ENCODE data around the gene SERINC5. TPM values are rescaled to one million over a fixed set of nuclear protein-coding genes. Genes with fewer than 3 reads are reported as not detected.

SERINC5 gene
- total and polyA plus RNA-seq, 2 of the 4 experiments (the other 2 are of a cell fraction), result 5.0 to 8.1 TPM

GRCh38 chr5:80275347-80275746, 19.5 kb upstream of the SERINC5 start:
- Histone ChIP-seq H2AK5ac (ENCODE audit: low read depth, low read length) (no peak overlapping the region), H4K20me1 (ENCODE audit: insufficient read depth, low read length) (no peaks in the 10 kb centered on the region), H3K36me3 (ENCODE audit: control insufficient read depth, insufficient read depth, low read length) (no peaks in the 10 kb centered on the region), H3K56ac (ENCODE audit: extremely low read depth, insufficient read depth, low read length) (no peak overlapping the region), H3K14ac (replicated peaks; ENCODE audit: low read depth, low read length) (no peak overlapping the region), H3K4ac (ENCODE audit: low read depth, low read length) (no peak overlapping the region), H2BK20ac (ENCODE audit: low read depth, low read length) (no peak overlapping the region), H3K4me3 (ENCODE audit: insufficient read depth, low read depth, low read length) (no peak overlapping the region), H3K4me1 (ENCODE audit: control insufficient read depth, insufficient read depth, low read length) (no peaks in the 10 kb centered on the region), H3K9me1 (ENCODE audit: insufficient read depth, low read length) (no peaks in the 10 kb centered on the region), H4K8ac (ENCODE audit: low read depth in 2 of 2, low read length in 2 of 2) (no peak overlapping the region), H4K91ac (ENCODE audit: insufficient read depth, low read depth, low read length) (no peak overlapping the region), H2BK15ac (ENCODE audit: low read depth, low read length) (no peak overlapping the region), H3K4me2 (ENCODE audit: low read depth, low read length) (no peak overlapping the region), H2BK120ac (ENCODE audit: low read depth, low read length) (no peak overlapping the region), H3K9ac (ENCODE audit: low read depth, low read length) (no peak overlapping the region), H3K23ac (ENCODE audit: low read depth, low read length) (no peak overlapping the region), H3K27ac (ENCODE audit: insufficient read depth, low read length) (no peak overlapping the region), H3K79me1 (ENCODE audit: low read depth in 1 of 2, low read length in 2 of 2) (no peaks in the 10 kb centered on the region), H3K9me3 (ENCODE audit: control insufficient read depth, insufficient read depth, low read length) (no peaks in the 10 kb centered on the region), H3K18ac (ENCODE audit: low read depth, low read length) (no peak overlapping the region), H2AK9ac (replicated peaks; ENCODE audit: low read depth, low read length, poor library complexity) (no peak overlapping the region), H4K5ac (ENCODE audit: low read depth, low read length) (no peak overlapping the region), H3K27me3 (ENCODE audit: control insufficient read depth, insufficient read depth, low read length) (no peaks in the 10 kb centered on the region; the same call in 1 of the 2 replicates), H2BK5ac (ENCODE audit: low read depth, low read length, poor library complexity, severe bottlenecking) (no peak overlapping the region), H2AFZ (replicated peaks; ENCODE audit: low read length, poor library complexity) (no peak overlapping the region)
- dilution Hi-C loops (cut with HindIII; ENCODE audit: low sequenced_read_pairs, unreplicated experiment) (no loop called here), in situ Hi-C loops (cut with MboI; ENCODE audit: low sequenced_read_pairs) (no loop called here), intact Hi-C loops (cut with micrococcal nuclease) (loop anchor here (1.0 to 2.0 kb wide), 2 partner anchors 19 to 184 kb away; partner anchors contain the start of gene SERINC5)
- ATAC-seq (ENCODE audit: low read depth) (no peak), DNase-seq (peak; percentile 21)
- ChIA-PET CTCF (interaction anchor here (1.2 kb wide), 1 partner anchor 183 kb away, joined by 3 read pairs; no protein-coding TSS in a partner anchor), POLR2A (ENCODE audit: unreplicated experiment) (no interaction called here)
- TF ChIP-seq CTCF (conservative IDR thresholded peaks at IDR 0.05; ENCODE audit: low read depth, low read length) (peak; percentile 43), NFE2L2 (IDR thresholded peaks at IDR 0.05; ENCODE audit: low read depth, low read length) (no peak), SMC3 (IDR thresholded peaks at IDR 0.05; ENCODE audit: low read depth, low read length) (peak; percentile 39), RAD21 (IDR thresholded peaks at IDR 0.05; ENCODE audit: low read length) (peak; percentile 61), CHD1 (IDR thresholded peaks at IDR 0.05; ENCODE audit: low read depth, low read length) (no peak), ELK1 (IDR thresholded peaks at IDR 0.05; ENCODE audit: borderline replicate concordance, low read depth, low read length) (no peak), MXI1 (IDR thresholded peaks at IDR 0.05; ENCODE audit: borderline replicate concordance, low read depth, low read length) (no peak), POLR2A (IDR thresholded peaks at IDR 0.05; ENCODE audit: low read depth, low read length) (no peak)
- no TSS peak for BruUV-seq (replicated peaks)
- WGBS, 2 experiments (ENCODE audit: extremely low coverage in 2 of 2, insufficient read length in 1 of 2), result 83% methylated on average over 1 of the region's 2 CpGs; no CpG with 5 or more reads in 1 of the 2 experiments
